ENCODE results near the gene CD14. TPM values are rescaled to one million over a fixed set of nuclear protein-coding genes. Genes with fewer than 3 reads are reported as not detected.

The CD14 gene
- 1.4 and 6.6 TPM in 2 replicates for total RNA-seq

GRCh38 chr5:140633021-140633471, at the start of gene CD14:
CD14 (minus strand) TSS chr5:140633175; CDS start chr5:140633071, 104 bp downstream.

GRCh38 chr5:140673187-140673976, 40.4 kb upstream of the CD14 start, which contains the start of gene DND1:
DND1 (minus strand) TSS chr5:140673576; CDS start chr5:140673542, 34 bp downstream.

GRCh38 chr5:140664359-140665119, 31.6 kb upstream of the CD14 start, which contains the start of gene WDR55:
WDR55 (plus strand) TSS chr5:140664904; CDS start chr5:140664913, 9 bp downstream.

GRCh38 chr5:140639148-140639981, 6.4 kb upstream of the CD14 start, which contains the start of gene TMCO6:
TMCO6 (plus strand) TSS chr5:140639451; CDS start chr5:140639528, 77 bp downstream.

Other genes with a start within 250 kb of the CD14 start
- gene ANKHD1, start 231.3 kb downstream of the CD14 start, total RNA-seq, result 107 and 114 TPM in 2 replicates
- 3.1 and 3.8 TPM in 2 replicates for gene EIF4EBP3, start 85.5 kb downstream of the CD14 start, total RNA-seq
- gene SRA1, start 75.7 kb downstream of the CD14 start, total RNA-seq, result 19.9 and 47.5 TPM in 2 replicates
- 5.8 and 10.4 TPM in 2 replicates for gene APBB3, start 68.6 kb downstream of the CD14 start, total RNA-seq
- 16.7 and 53.9 TPM in 2 replicates for gene SLC35A4, start 68.3 kb downstream of the CD14 start, total RNA-seq
- gene TMCO6, start 6.3 kb upstream of the CD14 start, total RNA-seq, result 10.6 and 12.5 TPM in 2 replicates
- 17.5 and 26.7 TPM in 2 replicates for gene NDUFA2, start 14.5 kb upstream of the CD14 start, total RNA-seq
- 70.4 and 100 TPM in 2 replicates for gene IK, start 14.7 kb upstream of the CD14 start, total RNA-seq
- 30.7 and 33.2 TPM in 2 replicates for gene WDR55, start 31.7 kb upstream of the CD14 start, total RNA-seq
- 0.34 and 0.36 TPM in 2 replicates for gene DND1, start 40.4 kb upstream of the CD14 start, total RNA-seq
- gene HARS1, start 58.2 kb upstream of the CD14 start, total RNA-seq, result 45.5 and 62.6 TPM in 2 replicates
- 24.3 and 33.7 TPM in 2 replicates for gene HARS2, start 58.3 kb upstream of the CD14 start, total RNA-seq
- gene ZMAT2, start 67.3 kb upstream of the CD14 start, total RNA-seq, result 66.2 and 67.0 TPM in 2 replicates
- gene PCDHA1, start 153.0 kb upstream of the CD14 start, total RNA-seq, result under 0.01 TPM in 1 of 2 replicates, not detected in the other
- under 0.01 TPM in 1 of 2 replicates, not detected in the other for gene PCDHA2, start 161.7 kb upstream of the CD14 start, total RNA-seq
- gene PCDHA3, start 167.9 kb upstream of the CD14 start, total RNA-seq, result 0.57 TPM in 1 of 2 replicates, not detected in the other
- 0.34 and 2.3 TPM in 2 replicates for gene PCDHA4, start 173.9 kb upstream of the CD14 start, total RNA-seq
- gene PCDHA5, start 188.4 kb upstream of the CD14 start, total RNA-seq, result 0.21 TPM in 1 of 2 replicates, not detected in the other
- under 0.01 and 0.85 TPM in 2 replicates for gene PCDHA6, start 194.8 kb upstream of the CD14 start, total RNA-seq
- under 0.01 and 0.64 TPM in 2 replicates for gene PCDHA7, start 201.1 kb upstream of the CD14 start, total RNA-seq
- gene PCDHA8, start 208.0 kb upstream of the CD14 start, total RNA-seq, result 0.21 TPM in 1 of 2 replicates, not detected in the other
- gene PCDHA9, start 215.2 kb upstream of the CD14 start, total RNA-seq, result under 0.01 and 0.43 TPM in 2 replicates
- gene PCDHA10, start 222.7 kb upstream of the CD14 start, total RNA-seq, result under 0.01 and 1.6 TPM in 2 replicates
- gene PCDHA11, start 235.8 kb upstream of the CD14 start, total RNA-seq, result 2.5 and 2.7 TPM in 2 replicates
- under 0.01 and 3.8 TPM in 2 replicates for gene PCDHA12, start 242.1 kb upstream of the CD14 start, total RNA-seq
- under 0.01 and 2.6 TPM in 2 replicates for gene PCDHA13, start 248.9 kb upstream of the CD14 start, total RNA-seq

Measured in nasal cavity respiratory epithelium epithelial cell of viscerocranial mucosa (primary cell).